Vagina (tissue), 2 donors: Measurements from ENCODE around the gene NPHS2. TPM values are rescaled to one million over a fixed set of nuclear protein-coding genes. Genes with fewer than 3 reads are reported as not detected.

Source experiments
- DNase-seq, 2 donors: peaks; one replicate each; pipeline ENCODE4 v3.0.0-alpha.2; 2017; ENCODE audit errors: extremely low spot score in 2 of 2
- H3K27ac ChIP-seq: fragments of 200-600 bp; sonication (generic); one replicate; pipeline ENCODE4 v1.5.1; 2019
- H3K27me3 ChIP-seq: fragments of 200-600 bp; sonication (generic); one replicate; pipeline ENCODE4 v1.5.1; 2019
- H3K36me3 ChIP-seq, 2 donors: fragments of 200-600 bp; sonication (generic); one replicate each; pipeline ENCODE4 v1.5.1; 2017 to 2019
- H3K4me1 ChIP-seq: fragments of 200-600 bp; sonication (generic); one replicate; pipeline ENCODE4 v1.5.1; 2019
- H3K4me3 ChIP-seq, 2 donors: fragments of 200-600 bp; sonication (generic); 1 replicate in 1 of 2; 2 replicates in 1 of 2; pipeline ENCODE4 v1.5.1; 2016 to 2019
- H3K9me3 ChIP-seq: fragments of 200-600 bp; sonication (generic); one replicate; pipeline ENCODE4 v1.5.1; 2019
- POLR2A ChIP-seq, 2 donors: fragments of 450-650 bp; IDR thresholded peaks; one replicate each; pipeline ENCODE4 v1.6.1; 2017; ENCODE audit warnings: antibody characterized with exemption in 2 of 2, mild to moderate bottlenecking in 2 of 2, moderate library complexity in 2 of 2
- POLR2AphosphoS5 ChIP-seq, 2 donors: sonication (generic); formaldehyde crosslinking; IDR thresholded peaks; one replicate each; pipeline ENCODE4 v1.9.0; 2017; ENCODE audit warnings: antibody characterized with exemption in 2 of 2, mild to moderate bottlenecking in 2 of 2, low read depth in 1 of 2; ENCODE audit not compliant: insufficient read depth in 1 of 2
- intact Hi-C: fragments of 100-400 bp; cut with DNase I; formaldehyde crosslinking; loops from one replicate; pipeline ENCODE4 v1.15.1; 2023
- small RNA-seq: library from RNA; depleted of rRNA; stranded (forward); fragments of <200 nt; gene quantifications from one replicate; pipeline ENCODE3, GENCODE V24; 2016
- total RNA-seq: library from RNA; depleted of rRNA; stranded (reverse); fragments of >200 nt; gene quantifications from one replicate; pipeline ENCODE4 v1.2.3, GENCODE V29; 2016
- TF ChIP-seq, protein P1 (sequence below), 3 experiments: fragments of 450-650 bp in 2 of 3; fragments of 200-600 bp in 1 of 3; sonication (generic) in 1 of 3; IDR thresholded peaks; one replicate each; pipeline ENCODE4 v1.5.1; 2017 to 2019; ENCODE audit warnings: antibody characterized with exemption in 3 of 3, mild to moderate bottlenecking in 2 of 3, moderate library complexity in 2 of 3

The NPHS2 gene
- total RNA-seq, 1 donor from 2014 or later: not detected

DNA sequence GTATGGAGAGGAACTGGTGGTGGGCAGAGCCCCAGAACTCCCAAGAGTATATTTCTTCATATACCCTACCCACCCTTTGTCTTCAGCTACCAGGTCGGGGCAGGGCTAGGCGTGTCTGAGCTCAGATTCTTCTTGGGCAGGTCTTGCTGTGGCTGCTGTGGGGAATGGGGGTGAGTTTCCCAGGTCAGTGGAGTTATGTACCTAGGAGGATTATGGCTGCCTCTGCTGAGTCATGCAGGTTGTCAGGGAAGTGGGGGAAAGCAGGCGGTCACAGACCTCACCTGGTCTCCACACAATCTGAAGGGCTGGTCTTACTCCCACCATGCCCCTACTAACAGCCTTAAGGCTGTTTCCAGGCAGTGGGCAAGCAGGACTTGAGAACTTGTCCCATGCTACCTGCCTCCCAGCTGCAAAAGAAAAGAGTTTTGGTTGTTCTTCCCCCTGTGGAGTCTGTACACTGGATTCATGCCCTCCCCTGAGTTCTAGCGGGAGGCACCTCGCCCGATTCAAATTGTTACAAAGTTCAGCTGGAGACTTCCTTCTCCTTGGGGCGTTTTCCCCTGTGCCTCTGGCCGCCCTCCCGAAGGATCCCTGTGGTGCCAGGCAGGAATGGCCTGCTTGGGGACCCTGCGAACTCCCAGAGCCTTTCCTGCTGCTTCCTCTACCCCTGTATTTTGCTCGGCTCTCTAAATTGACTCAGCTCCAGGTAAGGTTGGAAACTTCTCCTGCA is 58.6 kb downstream of the NPHS2 start:
- Histone ChIP-seq H3K27ac (no peak overlapping the region), H3K4me1 (no peaks in the 10 kb centered on the region), H3K9me3 (no peaks in the 10 kb centered on the region), H3K4me3 (no peak overlapping the region), H3K36me3 (no peaks in the 10 kb centered on the region), H3K27me3 (no peaks in the 10 kb centered on the region)
- no peak for DNase-seq
- intact Hi-C loops: no loop called here
- TF ChIP-seq, protein P1, sequence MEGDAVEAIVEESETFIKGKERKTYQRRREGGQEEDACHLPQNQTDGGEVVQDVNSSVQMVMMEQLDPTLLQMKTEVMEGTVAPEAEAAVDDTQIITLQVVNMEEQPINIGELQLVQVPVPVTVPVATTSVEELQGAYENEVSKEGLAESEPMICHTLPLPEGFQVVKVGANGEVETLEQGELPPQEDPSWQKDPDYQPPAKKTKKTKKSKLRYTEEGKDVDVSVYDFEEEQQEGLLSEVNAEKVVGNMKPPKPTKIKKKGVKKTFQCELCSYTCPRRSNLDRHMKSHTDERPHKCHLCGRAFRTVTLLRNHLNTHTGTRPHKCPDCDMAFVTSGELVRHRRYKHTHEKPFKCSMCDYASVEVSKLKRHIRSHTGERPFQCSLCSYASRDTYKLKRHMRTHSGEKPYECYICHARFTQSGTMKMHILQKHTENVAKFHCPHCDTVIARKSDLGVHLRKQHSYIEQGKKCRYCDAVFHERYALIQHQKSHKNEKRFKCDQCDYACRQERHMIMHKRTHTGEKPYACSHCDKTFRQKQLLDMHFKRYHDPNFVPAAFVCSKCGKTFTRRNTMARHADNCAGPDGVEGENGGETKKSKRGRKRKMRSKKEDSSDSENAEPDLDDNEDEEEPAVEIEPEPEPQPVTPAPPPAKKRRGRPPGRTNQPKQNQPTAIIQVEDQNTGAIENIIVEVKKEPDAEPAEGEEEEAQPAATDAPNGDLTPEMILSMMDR (IDR thresholded peaks at IDR 0.05): no peak
- no peak for TF ChIP-seq POLR2AphosphoS5 (IDR thresholded peaks at IDR 0.05; ENCODE audit: insufficient read depth in 1 of 2, low read depth in 1 of 2)
- TF ChIP-seq POLR2A (IDR thresholded peaks at IDR 0.05): no peak

- no peak overlapping the region for H3K4me3 ChIP-seq
- intact Hi-C loops: no loop called here
- H3K36me3 ChIP-seq: no peaks in the 10 kb centered on the region
- H3K27ac ChIP-seq: no peak overlapping the region
- no peaks in the 10 kb centered on the region for H3K9me3 ChIP-seq
- no peak for DNase-seq
- H3K27me3 ChIP-seq: no peaks in the 10 kb centered on the region
- TF ChIP-seq POLR2AphosphoS5 (IDR thresholded peaks at IDR 0.05; ENCODE audit: insufficient read depth in 1 of 2, low read depth in 1 of 2): no peak
- TF ChIP-seq, protein P1 (IDR thresholded peaks at IDR 0.05): no peak
- no peak for TF ChIP-seq POLR2A (IDR thresholded peaks at IDR 0.05)
- no peaks in the 10 kb centered on the region for H3K4me1 ChIP-seq
Observed at GRCh38 chr1:179510038-179510437, 65.7 kb downstream of the NPHS2 start.

DNA sequence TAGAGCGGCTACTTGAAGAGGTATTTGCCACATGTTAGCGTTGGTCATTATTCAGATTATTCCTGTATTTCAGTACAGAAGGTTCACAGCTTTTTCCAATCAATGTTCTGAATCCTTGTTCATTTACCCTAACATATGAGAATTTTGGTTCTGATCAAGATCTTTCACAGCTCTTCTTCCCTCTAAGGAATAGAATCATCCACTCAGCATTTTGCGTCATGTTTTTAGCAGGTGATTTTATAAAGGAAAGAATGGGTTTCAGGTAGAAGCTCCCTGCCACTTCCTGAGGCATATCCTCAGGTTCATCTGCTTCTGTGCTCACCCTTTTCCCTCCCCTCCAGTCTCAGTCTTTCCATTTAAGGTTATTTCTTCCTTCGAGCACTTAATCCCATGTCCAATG is 66.4 kb downstream of the NPHS2 start:
- Histone ChIP-seq H3K9me3 (no peaks in the 10 kb centered on the region), H3K4me1 (no peaks in the 10 kb centered on the region), H3K27me3 (no peaks in the 10 kb centered on the region), H3K27ac (no peak overlapping the region), H3K4me3 (no peak overlapping the region), H3K36me3 (no peaks in the 10 kb centered on the region)
- TF ChIP-seq, protein P1 (IDR thresholded peaks at IDR 0.05): no peak
- TF ChIP-seq POLR2A (IDR thresholded peaks at IDR 0.05): no peak
- no peak for TF ChIP-seq POLR2AphosphoS5 (IDR thresholded peaks at IDR 0.05; ENCODE audit: insufficient read depth in 1 of 2, low read depth in 1 of 2)
- no peak for DNase-seq
- intact Hi-C loops: no loop called here

DNA sequence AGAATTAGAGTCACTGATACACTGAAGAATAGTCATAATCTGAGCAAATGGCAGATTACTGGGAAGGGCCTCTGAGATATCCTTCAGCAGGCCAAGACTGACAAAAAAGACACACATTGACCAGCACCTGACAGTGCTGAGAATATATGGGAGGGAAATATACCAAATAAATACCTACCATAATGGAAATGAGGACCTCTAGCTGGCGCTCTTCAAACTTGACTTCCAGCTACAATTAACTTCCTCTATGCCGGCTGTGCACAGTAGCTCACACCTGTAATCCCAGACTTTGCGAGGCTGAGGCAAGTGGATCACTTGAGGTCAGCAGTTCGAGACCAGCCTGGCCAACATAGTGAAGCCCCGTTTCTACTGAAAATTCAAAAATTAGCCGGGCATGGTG is 69.5 kb downstream of the NPHS2 start:
- Histone ChIP-seq H3K27ac (no peak overlapping the region), H3K4me3 (no peak overlapping the region), H3K4me1 (no peaks in the 10 kb centered on the region), H3K9me3 (no peaks in the 10 kb centered on the region), H3K36me3 (no peaks in the 10 kb centered on the region), H3K27me3 (no peaks in the 10 kb centered on the region)
- intact Hi-C loops: no loop called here
- DNase-seq: no peak
- TF ChIP-seq POLR2A (IDR thresholded peaks at IDR 0.05) (no peak), POLR2AphosphoS5 (IDR thresholded peaks at IDR 0.05; ENCODE audit: insufficient read depth in 1 of 2, low read depth in 1 of 2) (no peak)
- TF ChIP-seq, protein P1 (IDR thresholded peaks at IDR 0.05): no peak

Small RNA genes lying within 50 kb of the gene (small RNA-seq; reads per million reads assigned to genes)
- gene RNU5F-2P: not detected

Other genes starting within 250 kb of the NPHS2 start
- gene AXDND1, start 210.0 kb downstream of the NPHS2 start, total RNA-seq: not detected
- not detected for gene TDRD5, start 15.9 kb upstream of the NPHS2 start, total RNA-seq
- gene FAM163A, start 167.3 kb upstream of the NPHS2 start, total RNA-seq: 2.5 TPM